Astrocyte of the cerebellum (primary cell): ENCODE results near the gene TMEM132C.

Source experiments
- DNase-seq: peaks from one replicate; pipeline ENCODE4 v3.0.0-alpha.2; 2011; ENCODE audit warnings: low read depth
- H3K4me3 ChIP-seq: 2 replicates; pipeline ENCODE4 v1.5.1; 2011; ENCODE audit warnings: mild to moderate bottlenecking, low read depth, low read length, moderate library complexity
- CTCF ChIP-seq: IDR thresholded peaks from 2 replicates; pipeline ENCODE4 v1.5.1; 2012; ENCODE audit warnings: low read length, low read depth, moderate library complexity, mild to moderate bottlenecking; ENCODE audit errors: missing control alignments
- in situ Hi-C: cut with HindIII; loops from 2 replicates; pipeline ENCODE4 v1.10.0; 2017; ENCODE audit warnings: low sequenced_read_pairs

The TMEM132C gene

DNA sequence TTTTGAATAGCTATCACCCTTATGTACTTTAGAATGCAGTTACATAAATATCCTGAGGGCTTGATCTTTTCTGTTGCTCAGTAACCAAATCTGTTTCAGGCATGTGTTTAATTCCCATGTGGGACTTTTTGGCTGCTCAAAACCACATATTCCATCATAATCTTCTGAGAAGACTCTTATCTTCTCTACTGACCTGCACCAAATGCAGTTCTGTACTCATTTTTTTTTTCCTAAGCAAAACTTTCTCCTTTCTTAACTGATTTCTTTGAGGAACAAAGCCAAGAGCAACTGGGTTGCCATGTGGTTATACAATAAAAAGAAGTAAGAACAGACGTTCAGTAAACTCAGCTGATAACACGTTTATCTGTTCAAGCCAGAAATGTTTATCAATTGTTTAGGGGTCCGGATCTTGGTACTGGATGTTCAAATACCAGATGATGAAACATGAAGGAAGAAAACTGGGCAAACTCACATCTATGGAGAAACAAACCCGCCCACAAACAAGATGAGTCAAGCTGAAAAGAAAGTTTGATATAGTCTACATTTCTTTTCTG, 50.1 kb downstream of the TMEM132C start:
- in situ Hi-C loops: no loop called here
- no peak for DNase-seq
- H3K4me3 ChIP-seq: no peak overlapping the region
- TF ChIP-seq CTCF: no peak

DNA sequence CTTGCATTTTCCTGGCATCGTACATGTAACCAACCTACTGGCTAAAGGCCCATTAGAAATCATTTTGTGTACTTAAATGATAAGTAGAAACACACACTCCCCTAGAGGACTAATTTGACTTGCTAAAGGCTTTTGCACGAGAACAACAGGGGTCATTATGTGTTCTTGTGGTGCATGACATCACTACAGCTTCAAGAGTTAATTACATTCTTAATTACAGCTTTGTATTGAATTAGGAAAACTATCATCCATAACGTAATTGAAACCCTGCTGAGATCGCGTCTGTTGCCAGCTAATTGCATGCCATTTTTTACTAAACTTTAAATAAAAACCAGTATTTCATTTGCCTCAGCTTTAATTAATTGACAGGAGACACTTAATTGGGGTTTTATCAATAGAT, 51.4 kb downstream of the TMEM132C start:
- no peak for DNase-seq
- no peak overlapping the region for H3K4me3 ChIP-seq
- in situ Hi-C loops: no loop called here
- TF ChIP-seq CTCF: no peak

DNA sequence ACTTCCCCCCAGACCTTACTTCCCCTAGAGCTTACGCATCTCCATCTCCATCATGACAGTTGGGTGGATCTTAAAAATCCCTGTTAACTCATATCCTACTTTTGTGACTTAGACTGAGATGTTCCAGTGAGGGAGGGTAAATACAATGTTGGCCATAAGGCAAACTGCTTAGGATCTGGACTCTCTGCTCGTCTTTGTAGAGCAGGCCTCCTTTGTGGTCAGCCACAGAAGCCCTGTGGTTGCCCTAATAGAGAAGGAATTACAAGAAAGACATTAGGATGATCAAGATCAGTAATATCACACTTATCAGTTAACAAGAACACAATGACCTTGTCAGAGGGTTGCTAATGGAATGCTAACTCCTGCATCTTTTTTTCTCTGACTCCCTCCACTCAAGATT, 52.0 kb downstream of the TMEM132C start:
- in situ Hi-C loops: no loop called here
- TF ChIP-seq CTCF: no peak
- DNase-seq: no peak

DNA sequence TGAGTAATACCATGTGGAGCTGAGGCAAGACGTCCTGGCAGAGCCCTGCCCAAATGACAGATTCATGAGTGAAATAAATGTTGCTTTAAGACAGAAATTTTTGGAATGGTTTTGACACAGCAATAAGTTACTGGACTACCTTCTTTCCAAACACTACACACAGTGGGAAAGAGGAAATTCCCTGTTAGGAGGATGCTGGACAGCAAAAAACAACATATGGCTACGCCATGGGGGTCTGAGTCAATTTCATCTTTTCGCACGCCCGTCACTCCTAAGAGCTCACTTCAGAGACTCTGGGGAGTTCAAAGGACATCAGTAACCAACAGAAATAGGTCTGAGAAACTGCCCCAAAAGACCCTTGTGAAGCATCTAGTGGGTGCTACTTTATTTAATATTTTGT, 55.4 kb downstream of the TMEM132C start:
- no peak overlapping the region for H3K4me3 ChIP-seq
- DNase-seq: no peak
- TF ChIP-seq CTCF: no peak
- in situ Hi-C loops: no loop called here

More for the DNA sequence above, 52.0 kb downstream of the TMEM132C start:
- H3K4me3 ChIP-seq: no peak overlapping the region

- no peak overlapping the region for H3K4me3 ChIP-seq
- DNase-seq: no peak
- in situ Hi-C loops: no loop called here
- TF ChIP-seq CTCF: no peak
Measured at GRCh38 chr12:128323145-128323920, 56.4 kb downstream of the TMEM132C start.

DNA sequence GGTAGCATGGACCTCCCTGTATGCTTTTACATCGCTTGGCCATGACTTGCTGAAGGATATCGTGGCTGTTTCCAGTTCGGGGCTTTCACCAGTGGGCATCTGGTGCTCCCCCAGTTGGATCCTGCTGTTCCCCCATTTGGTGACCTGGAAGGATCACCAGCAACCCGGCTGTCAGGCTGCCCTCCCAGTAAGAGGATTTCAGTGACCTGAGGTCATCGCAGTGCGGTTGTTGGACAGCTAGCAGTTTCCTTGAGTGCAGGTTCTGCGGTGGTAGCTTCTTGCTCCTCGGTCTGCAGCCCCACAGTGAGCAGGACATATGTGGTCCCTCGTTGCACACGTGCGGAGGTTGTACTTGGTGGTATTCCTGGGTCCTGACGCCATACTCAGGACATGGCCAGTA, 58.7 kb downstream of the TMEM132C start:
- TF ChIP-seq CTCF: no peak
- no peak for DNase-seq
- no peak overlapping the region for H3K4me3 ChIP-seq
- in situ Hi-C loops: no loop called here
